ENCODE data around the gene EPHB1.

DNA sequence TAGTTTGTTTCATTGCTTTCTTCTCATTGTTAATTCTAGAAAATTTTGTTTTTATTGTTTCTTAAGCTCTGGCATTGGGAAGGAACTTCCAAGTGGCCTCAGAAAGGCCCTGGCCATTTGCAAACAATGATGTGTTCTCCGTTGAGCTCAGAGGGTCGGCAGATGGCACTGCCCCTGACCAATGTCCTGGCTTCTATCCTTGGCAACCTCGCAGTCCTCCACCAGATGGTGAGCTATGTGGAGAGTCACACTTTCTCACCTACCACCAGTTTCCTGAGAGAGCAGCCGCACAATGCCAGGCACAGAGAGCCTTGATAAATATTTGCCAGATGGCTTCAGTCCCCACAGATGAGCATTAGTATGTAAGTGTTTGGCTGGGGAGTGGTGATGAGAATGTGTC lies 343.7 kb downstream of the EPHB1 start:
- TF ChIP-seq POLR2AphosphoS5 (IDR thresholded peaks at IDR 0.05; ENCODE audit: low read depth, low read length), result no peak
- TF ChIP-seq TAF1 (IDR thresholded peaks at IDR 0.05; ENCODE audit: low read depth, low read length), result no peak
- TF ChIP-seq POLR2A (IDR thresholded peaks at IDR 0.05; ENCODE audit: low read depth, low read length), result no peak

Measured in GM12891 (cell line).